H9 (cell line): ENCODE data around the gene C19orf81. TPM values are rescaled to one million over a fixed set of nuclear protein-coding genes. Genes with fewer than 3 reads are reported as not detected.

ENCODE experiments used
- DNase-seq: peaks from one replicate; pipeline ENCODE4 v3.0.0-alpha.2; 2017
- H2AFZ ChIP-seq: one replicate; pipeline ENCODE4 v1.6.1; 2013; ENCODE audit warnings: mild to moderate bottlenecking, low read length, control low read depth, moderate library complexity
- H2AK5ac ChIP-seq: 2 replicates; pipeline ENCODE4 v1.6.1; 2013; ENCODE audit warnings: low read length, control low read depth, mixed read lengths; ENCODE audit not compliant: insufficient read length
- H2BK120ac ChIP-seq: one replicate; pipeline ENCODE4 v1.6.1; 2013; ENCODE audit warnings: low read depth, mild to moderate bottlenecking, low read length, control low read depth, inconsistent platforms; ENCODE audit not compliant: poor library complexity, severe bottlenecking
- H2BK12ac ChIP-seq: 2 replicates; pipeline ENCODE4 v1.6.1; 2013; ENCODE audit warnings: low read length, control low read depth, mixed read lengths, low read depth; ENCODE audit not compliant: insufficient read length
- H2BK15ac ChIP-seq: 2 replicates; pipeline ENCODE4 v1.6.1; 2013; ENCODE audit warnings: low read depth, low read length, control low read depth
- H2BK20ac ChIP-seq: one replicate; pipeline ENCODE4 v1.6.1; 2013; ENCODE audit warnings: low read depth, mild to moderate bottlenecking, low read length, control low read depth, inconsistent platforms; ENCODE audit not compliant: poor library complexity, severe bottlenecking
- H2BK5ac ChIP-seq: 2 replicates; pipeline ENCODE4 v1.6.1; 2013; ENCODE audit warnings: low read length, control low read depth, mixed read lengths; ENCODE audit not compliant: insufficient read length
- H3K14ac ChIP-seq: 2 replicates; pipeline ENCODE4 v1.6.1; 2013; ENCODE audit warnings: low read length, control low read depth; ENCODE audit not compliant: insufficient read depth
- H3K18ac ChIP-seq: 2 replicates; pipeline ENCODE4 v1.6.1; 2013; ENCODE audit warnings: low read depth, mild to moderate bottlenecking, mixed read lengths, low read length, control low read depth; ENCODE audit not compliant: insufficient read length
- H3K23ac ChIP-seq: 2 replicates; pipeline ENCODE4 v1.6.1; 2013; ENCODE audit warnings: low read length, control low read depth, mixed read lengths, low read depth; ENCODE audit not compliant: insufficient read length
- H3K23me2 ChIP-seq: 2 replicates; pipeline ENCODE4 v1.6.1; 2013; ENCODE audit warnings: low read depth, mild to moderate bottlenecking, mixed read lengths, low read length, control low read depth; ENCODE audit not compliant: insufficient read length, poor library complexity, severe bottlenecking
- H3K27ac ChIP-seq: 2 replicates; pipeline ENCODE4 v1.5.1; 2013; ENCODE audit warnings: low read length, control low read depth, mixed read lengths, low read depth; ENCODE audit not compliant: insufficient read length
- H3K27me3 ChIP-seq: 2 replicates; pipeline ENCODE4 v1.6.1; 2013; ENCODE audit warnings: low read length, control low read depth, inconsistent platforms; ENCODE audit not compliant: insufficient read depth
- H3K4ac ChIP-seq: 2 replicates; pipeline ENCODE4 v1.6.1; 2013; ENCODE audit warnings: low read depth, mild to moderate bottlenecking, control low read depth, inconsistent platforms, low read length, moderate library complexity
- H3K4me1 ChIP-seq: 2 replicates; pipeline ENCODE4 v1.6.1; 2013; ENCODE audit warnings: low read length, control low read depth, inconsistent platforms; ENCODE audit not compliant: insufficient read depth
- H3K4me2 ChIP-seq: 2 replicates; pipeline ENCODE4 v1.6.1; 2013; ENCODE audit warnings: low read length, control low read depth, mixed read lengths; ENCODE audit not compliant: insufficient read length, insufficient read depth
- H3K56ac ChIP-seq: 2 replicates; pipeline ENCODE4 v1.6.1; 2013; ENCODE audit warnings: low read depth, mild to moderate bottlenecking, mixed read lengths, low read length, control low read depth; ENCODE audit not compliant: insufficient read length
- H3K79me1 ChIP-seq: 2 replicates; pipeline ENCODE4 v1.6.1; 2013; ENCODE audit warnings: low read depth, mild to moderate bottlenecking, moderate library complexity, low read length, control low read depth, inconsistent platforms; ENCODE audit not compliant: insufficient read depth, poor library complexity, severe bottlenecking
- H3K79me2 ChIP-seq: 2 replicates; pipeline ENCODE4 v1.6.1; 2013; ENCODE audit warnings: low read length, control low read depth, inconsistent platforms; ENCODE audit not compliant: insufficient read depth
- H3K9ac ChIP-seq: 2 replicates; pipeline ENCODE4 v1.6.1; 2013; ENCODE audit warnings: low read length, control low read depth, mixed read lengths; ENCODE audit not compliant: insufficient read length; ENCODE audit errors: extremely low read depth
- H3K9me3 ChIP-seq: one replicate; pipeline ENCODE4 v1.6.1; 2013; ENCODE audit warnings: low read depth, low read length, inconsistent platforms; ENCODE audit not compliant: control insufficient read depth
- H3T11ph ChIP-seq: one replicate; pipeline ENCODE4 v1.6.1; 2013; ENCODE audit warnings: mild to moderate bottlenecking, low read length, control low read depth, inconsistent platforms
- H4K20me1 ChIP-seq: one replicate; pipeline ENCODE4 v1.6.1; 2013; ENCODE audit not compliant: control insufficient read depth, insufficient read length, insufficient read depth
- H4K5ac ChIP-seq: 2 replicates; pipeline ENCODE4 v1.6.1; 2013; ENCODE audit warnings: low read depth, mild to moderate bottlenecking, mixed read lengths, low read length, control low read depth; ENCODE audit not compliant: insufficient read length
- H4K8ac ChIP-seq: replicated peaks from 2 replicates; pipeline ENCODE4 v1.6.1; 2013; ENCODE audit warnings: low read length, control low read depth, mixed read lengths, low read depth; ENCODE audit not compliant: insufficient read length
- H4K91ac ChIP-seq: 2 replicates; pipeline ENCODE4 v1.6.1; 2013; ENCODE audit warnings: low read depth, mild to moderate bottlenecking, moderate library complexity, mixed read lengths, low read length, control low read depth; ENCODE audit not compliant: insufficient read length
- H3K27ac Mint-ChIP-seq, 3 experiments: 2 replicates in 2 of 3; 3 replicates in 1 of 3; pipeline ENCODE4 v1.8.0; 2020 to 2021; ENCODE audit warnings: mixed read lengths in 3 of 3, mild to moderate bottlenecking in 1 of 3, moderate library complexity in 1 of 3
- H3K27me3 Mint-ChIP-seq: 2 replicates; pipeline ENCODE4 v1.8.0; 2021; ENCODE audit warnings: low read depth, mild to moderate bottlenecking, moderate library complexity, mixed read lengths
- H3K36me3 Mint-ChIP-seq, 3 experiments: 2 replicates in 2 of 3; 3 replicates in 1 of 3; pipeline ENCODE4 v1.8.0; 2020 to 2021; ENCODE audit warnings: low read depth in 3 of 3, mixed read lengths in 3 of 3; ENCODE audit not compliant: insufficient read depth in 1 of 3
- H3K4me1 Mint-ChIP-seq, 2 experiments: 2 replicates each; pipeline ENCODE4 v1.8.0; 2020; ENCODE audit warnings: mixed read lengths in 2 of 2
- H3K4me3 Mint-ChIP-seq, 2 experiments: 2 replicates in 1 of 2; 3 replicates in 1 of 2; pipeline ENCODE4 v1.8.0; 2020 to 2021; ENCODE audit warnings: mild to moderate bottlenecking in 2 of 2, mixed read lengths in 2 of 2, moderate library complexity in 1 of 2
- H3K9me3 Mint-ChIP-seq, 2 experiments: 2 replicates in 1 of 2; 3 replicates in 1 of 2; pipeline ENCODE4 v1.8.0; 2020; ENCODE audit warnings: mild to moderate bottlenecking in 2 of 2, mixed read lengths in 2 of 2, moderate library complexity in 1 of 2
- WGBS: extraction: QIAGEN DNeasy Blood & Tissue Kit; methylation state at CpG from one replicate; pipeline ENCODE4 v1.1.7; 2013; ENCODE audit warnings: missing lambda C conversion rate, low lambda C conversion rate, mixed read lengths; ENCODE audit not compliant: insufficient read length; ENCODE audit errors: extremely low coverage; 5-methylcytosine and 5-hydroxymethylcytosine counted together
- total RNA-seq: library from RNA; stranded (reverse); gene quantifications from 2 replicates; pipeline ENCODE4 v1.2.1, GENCODE V29; 2021
- TF ChIP-seq, protein P1 (sequence below): fragments of 200-600 bp; sonication (generic); conservative IDR thresholded peaks from 3 replicates; pipeline ENCODE4 v1.8.0; 2021; ENCODE audit warnings: antibody characterized with exemption, mild to moderate bottlenecking

C19orf81 gene
- total RNA-seq, 1 experiment from 2014 or later = 11.0 TPM

DNA sequence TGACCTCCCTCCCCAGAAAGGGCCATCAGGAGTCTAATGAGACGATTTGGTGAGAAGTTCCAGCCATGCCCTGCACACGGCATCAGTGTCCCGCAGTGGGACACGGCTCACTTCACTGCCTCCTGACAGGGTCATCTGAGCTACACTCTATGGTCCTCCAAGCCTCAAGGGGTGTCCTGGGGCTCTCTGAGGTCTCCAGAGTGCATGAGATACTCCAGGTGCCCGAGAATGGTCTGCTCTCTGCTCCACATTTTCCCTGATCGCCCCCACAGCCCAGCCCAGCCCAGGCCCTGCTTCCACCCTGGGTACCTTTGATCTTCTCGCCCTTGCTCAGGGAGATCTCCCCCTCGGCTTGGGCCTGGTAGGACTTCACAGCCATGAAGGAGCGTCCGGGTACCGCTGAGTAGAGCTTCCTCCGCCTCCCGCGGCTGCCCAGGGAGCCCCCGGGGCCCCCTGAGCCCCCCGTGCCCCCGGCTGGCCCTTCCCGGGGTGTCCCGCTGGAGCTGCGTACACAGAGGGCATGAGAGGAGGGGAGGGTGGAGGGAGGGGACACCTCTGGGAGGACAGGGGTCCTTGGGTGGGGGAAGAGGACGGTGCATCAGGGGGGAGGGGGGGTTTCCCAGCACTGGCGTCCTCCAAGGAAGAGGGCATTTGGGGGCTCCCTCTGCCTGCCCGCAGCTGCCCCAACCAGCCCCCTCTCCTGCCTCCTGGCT is 53.1 kb downstream of the C19orf81 start:
- Histone ChIP-seq H3K27ac (no peak overlapping the region), H2BK120ac (no peak overlapping the region), H3K9ac (no peak overlapping the region), H3K56ac (no peak overlapping the region), H3K14ac (no peak overlapping the region), H3K79me2 (no peaks in the 10 kb centered on the region), H4K8ac (no peak overlapping the region), H3K18ac (no peak overlapping the region), H4K91ac (no peak overlapping the region), H3K4me1 (0 out of 2 replicates have a peak, but pooled peaks cover 3% of the 10 kb centered on the region), H4K20me1 (no peaks in the 10 kb centered on the region), H3K23ac (no peak overlapping the region), H3K23me2 (no peaks in the 10 kb centered on the region), H3K27me3 (peaks cover 16% of the 10 kb centered on the region; the same call in 1 of the 2 replicates), H2AK5ac (no peak overlapping the region), H3K4ac (no peak overlapping the region), H3K4me2 (no peak overlapping the region), H4K5ac (no peak overlapping the region), H2BK20ac (no peak overlapping the region), H2BK5ac (no peak overlapping the region), H2BK15ac (no peak overlapping the region), H3K9me3 (no peaks in the 10 kb centered on the region), H2BK12ac (no peak overlapping the region), H2AFZ (no peak overlapping the region), H3T11ph (no peak overlapping the region), H3K79me1 (no peaks in the 10 kb centered on the region)
- Mint-ChIP-seq H3K27me3 (peaks cover 82% of the 10 kb centered on the region), H3K9me3 (no peaks in the 10 kb centered on the region), H3K4me1 (peaks cover 6 to 16% of the 10 kb centered on the region in 2 experiments), H3K4me3 (no peak overlapping the region), H3K36me3 (no peaks in the 10 kb centered on the region), H3K27ac (no peak overlapping the region)
- no peak for DNase-seq
- WGBS = no CpG with 5 or more reads among the region's 23 CpGs
- TF ChIP-seq, protein P1, sequence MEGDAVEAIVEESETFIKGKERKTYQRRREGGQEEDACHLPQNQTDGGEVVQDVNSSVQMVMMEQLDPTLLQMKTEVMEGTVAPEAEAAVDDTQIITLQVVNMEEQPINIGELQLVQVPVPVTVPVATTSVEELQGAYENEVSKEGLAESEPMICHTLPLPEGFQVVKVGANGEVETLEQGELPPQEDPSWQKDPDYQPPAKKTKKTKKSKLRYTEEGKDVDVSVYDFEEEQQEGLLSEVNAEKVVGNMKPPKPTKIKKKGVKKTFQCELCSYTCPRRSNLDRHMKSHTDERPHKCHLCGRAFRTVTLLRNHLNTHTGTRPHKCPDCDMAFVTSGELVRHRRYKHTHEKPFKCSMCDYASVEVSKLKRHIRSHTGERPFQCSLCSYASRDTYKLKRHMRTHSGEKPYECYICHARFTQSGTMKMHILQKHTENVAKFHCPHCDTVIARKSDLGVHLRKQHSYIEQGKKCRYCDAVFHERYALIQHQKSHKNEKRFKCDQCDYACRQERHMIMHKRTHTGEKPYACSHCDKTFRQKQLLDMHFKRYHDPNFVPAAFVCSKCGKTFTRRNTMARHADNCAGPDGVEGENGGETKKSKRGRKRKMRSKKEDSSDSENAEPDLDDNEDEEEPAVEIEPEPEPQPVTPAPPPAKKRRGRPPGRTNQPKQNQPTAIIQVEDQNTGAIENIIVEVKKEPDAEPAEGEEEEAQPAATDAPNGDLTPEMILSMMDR = no peak
